Activated effector memory CD4-positive, alpha-beta T cell treated with anti-CD3 and anti-CD28 coated beads, Interleukin-2, amount 50 U/mL, for 16 hours (primary cell): ENCODE results near the gene CHRNA7.

Source experiments
- DNase-seq: peaks from one replicate; pipeline ENCODE4 v3.0.0-alpha.2; 2020

Gene CHRNA7

GRCh38 chr15:32029862-32030781 lies at the start of gene CHRNA7:
Gene CHRNA7 (plus strand): TSS chr15:32030515. CDS start chr15:32030595, 80 bp downstream.
- peak; percentile 64 for DNase-seq

GRCh38 chr15:31985607-31986006 lies 44.7 kb upstream of the CHRNA7 start:
- DNase-seq: no peak

GRCh38 chr15:31993062-31993461 lies 37.3 kb upstream of the CHRNA7 start:
- no peak for DNase-seq

- no peak for DNase-seq
These were observed 32.6 kb upstream of the CHRNA7 start for GRCh38 chr15:31997711-31998110.

- DNase-seq: no peak
These were observed 26.8 kb upstream of the CHRNA7 start for GRCh38 chr15:32003558-32003957.

- no peak for DNase-seq
These were observed 26.1 kb upstream of the CHRNA7 start for GRCh38 chr15:32004249-32004648.

GRCh38 chr15:32007355-32007960 lies 22.9 kb upstream of the CHRNA7 start:
- no peak for DNase-seq

GRCh38 chr15:32014953-32015352 lies 15.4 kb upstream of the CHRNA7 start:
- no peak for DNase-seq

GRCh38 chr15:32020156-32020555 lies 10.2 kb upstream of the CHRNA7 start:
- no peak for DNase-seq

- DNase-seq: no peak
These were observed 1.4 kb upstream of the CHRNA7 start for GRCh38 chr15:32028921-32029320.

- no peak for DNase-seq
These were observed 880 bp upstream of the CHRNA7 start for GRCh38 chr15:32029409-32029861.

- DNase-seq: no peak
These were observed 480 bp downstream of the CHRNA7 start for GRCh38 chr15:32030795-32031194.

- no peak for DNase-seq
These were observed 3.0 kb downstream of the CHRNA7 start for GRCh38 chr15:32033186-32033890.

GRCh38 chr15:32034106-32034505 lies 3.8 kb downstream of the CHRNA7 start:
- DNase-seq: no peak

- DNase-seq: no peak
These were observed 5.0 kb downstream of the CHRNA7 start for GRCh38 chr15:32035285-32035684.

GRCh38 chr15:32036971-32037370 lies 6.7 kb downstream of the CHRNA7 start:
- DNase-seq: no peak

GRCh38 chr15:32041294-32041693 lies 11.0 kb downstream of the CHRNA7 start:
- no peak for DNase-seq

- DNase-seq: no peak
These were observed 12.1 kb downstream of the CHRNA7 start for GRCh38 chr15:32042269-32042972.

GRCh38 chr15:32053719-32054118 lies 23.4 kb downstream of the CHRNA7 start:
- no peak for DNase-seq

GRCh38 chr15:32057876-32058425 lies 27.6 kb downstream of the CHRNA7 start:
- no peak for DNase-seq

- no peak for DNase-seq
These were observed 30.4 kb downstream of the CHRNA7 start for GRCh38 chr15:32060706-32061105.

GRCh38 chr15:32067115-32067514 lies 36.8 kb downstream of the CHRNA7 start:
- no peak for DNase-seq
